ENCODE data around the gene SHOC2.
"Not testable (repeated sequence)": the region's sequence is repeated elsewhere in the genome, so short reads cannot be mapped to it uniquely, and the experiment has no call there.

The SHOC2 gene

GRCh38 chr10:110901954-110902819 is 17.2 kb upstream of the SHOC2 start:
- Histone ChIP-seq H3K4me3 (no peak overlapping the region), H3K27ac (no peak overlapping the region)
- DNase-seq (ENCODE audit: low spot score): no peak
- TF ChIP-seq CTCF (IDR thresholded peaks at IDR 0.05): no peak

GRCh38 chr10:110903280-110904278 is 15.8 kb upstream of the SHOC2 start:
- no peak overlapping the region for H3K27ac ChIP-seq
- TF ChIP-seq CTCF (IDR thresholded peaks at IDR 0.05): no peak
- no peak for DNase-seq (ENCODE audit: low spot score)
- no peak overlapping the region for H3K4me3 ChIP-seq

GRCh38 chr10:110910138-110910537 is 9.3 kb upstream of the SHOC2 start:
- H3K27ac ChIP-seq: no peak overlapping the region
- no peak for DNase-seq (ENCODE audit: low spot score)
- no peak for TF ChIP-seq CTCF (IDR thresholded peaks at IDR 0.05)

GRCh38 chr10:110912374-110912773 is 7.0 kb upstream of the SHOC2 start:
- H3K4me3 ChIP-seq: no peak overlapping the region
- no peak for DNase-seq (ENCODE audit: low spot score)
- TF ChIP-seq CTCF (IDR thresholded peaks at IDR 0.05): no peak
- H3K27ac ChIP-seq: no peak overlapping the region

More at GRCh38 chr10:110910138-110910537, 9.3 kb upstream of the SHOC2 start:
- H3K4me3 ChIP-seq: no peak overlapping the region

- DNase-seq (ENCODE audit: low spot score): no peak
- H3K4me3 ChIP-seq: no peak overlapping the region
- TF ChIP-seq CTCF (IDR thresholded peaks at IDR 0.05): no peak
- H3K27ac ChIP-seq: no peak overlapping the region
Observed at GRCh38 chr10:110914431-110914830, 5.0 kb upstream of the SHOC2 start.

- no peak overlapping the region for H3K4me3 ChIP-seq
- TF ChIP-seq CTCF (IDR thresholded peaks at IDR 0.05): no peak
- no peak overlapping the region for H3K27ac ChIP-seq
- DNase-seq (ENCODE audit: low spot score): no peak
Observed at GRCh38 chr10:110915035-110915434, 4.4 kb upstream of the SHOC2 start.

GRCh38 chr10:110915600-110915999 is 3.8 kb upstream of the SHOC2 start:
- H3K4me3 ChIP-seq; H3K27ac ChIP-seq; DNase-seq (ENCODE audit: low spot score): not testable (repeated sequence)

Measured in coronary artery (tissue), 2 donors.